GM21737 (cell line): ENCODE data around the gene RGS10.

Experiments
- ATAC-seq: cut with Tn5 transposase; IDR thresholded peaks from one replicate; pipeline ENCODE4 v1.9.1; 2021; ENCODE audit warnings: mild to moderate bottlenecking, moderate library complexity; ENCODE audit not compliant: unreplicated experiment

The RGS10 gene

GRCh38 chr10:119520283-119520682 is 22.2 kb downstream of the RGS10 start:
- no peak for ATAC-seq

GRCh38 chr10:119518936-119519335 is 23.6 kb downstream of the RGS10 start:
- no peak for ATAC-seq

GRCh38 chr10:119518176-119518575 is 24.3 kb downstream of the RGS10 start:
- ATAC-seq, result peak; percentile 21

GRCh38 chr10:119517235-119518141 is 25.0 kb downstream of the RGS10 start:
- ATAC-seq, result peak; percentile 54

- peak; percentile 72 for ATAC-seq
Measured at GRCh38 chr10:119516381-119517234, 25.9 kb downstream of the RGS10 start.

- no peak for ATAC-seq
Measured at GRCh38 chr10:119515511-119516045, 26.9 kb downstream of the RGS10 start.

GRCh38 chr10:119514819-119515218 is 27.7 kb downstream of the RGS10 start:
- ATAC-seq, result no peak

- no peak for ATAC-seq
Measured at GRCh38 chr10:119511828-119512515, 30.5 kb downstream of the RGS10 start.

GRCh38 chr10:119509909-119510451 is 32.5 kb downstream of the RGS10 start:
- ATAC-seq, result no peak

GRCh38 chr10:119507115-119507514 is 35.4 kb downstream of the RGS10 start:
- no peak for ATAC-seq

GRCh38 chr10:119505588-119506315 is 36.8 kb downstream of the RGS10 start:
- ATAC-seq, result no peak

- ATAC-seq, result no peak
Measured at GRCh38 chr10:119505131-119505551, 37.4 kb downstream of the RGS10 start.

- ATAC-seq, result no peak
Measured at GRCh38 chr10:119504651-119505050, 37.9 kb downstream of the RGS10 start.

GRCh38 chr10:119503821-119504220 is 38.7 kb downstream of the RGS10 start:
- ATAC-seq, result no peak

- peak; percentile 18 for ATAC-seq
Measured at GRCh38 chr10:119502618-119503155, 39.8 kb downstream of the RGS10 start.

GRCh38 chr10:119502209-119502608 is 40.3 kb downstream of the RGS10 start:
- ATAC-seq, result peak; percentile 60

- ATAC-seq, result no peak
Measured at GRCh38 chr10:119501690-119502089, 40.8 kb downstream of the RGS10 start.

- ATAC-seq, result no peak
Measured at GRCh38 chr10:119500821-119501220, 41.7 kb downstream of the RGS10 start.

- no peak for ATAC-seq
Measured at GRCh38 chr10:119500123-119500795, 42.3 kb downstream of the RGS10 start.
